ENCODE measurements around the gene EXOSC10. TPM values are rescaled to one million over a fixed set of nuclear protein-coding genes. Genes with fewer than 3 reads are reported as not detected.

Gene EXOSC10
- total RNA-seq, 1 experiment from 2014 or later: 73.0 TPM

- peaks cover 8% of the 10 kb centered on the region for H3K36me3 Mint-ChIP-seq
- ChIA-PET CTCF (interaction anchor here (1.2 to 1.3 kb wide), 3 partner anchors 18 to 210 kb away, joined by 3 read pairs; no protein-coding TSS in a partner anchor), POLR2A (interaction anchor here (0.6 to 0.9 kb wide), 3 partner anchors 51 to 700 kb away, joined by 3 read pairs; no protein-coding TSS in a partner anchor)
- no peak overlapping the region for H3K4me3 Mint-ChIP-seq
- TF ChIP-seq ZNF121 (CRISPR knock-in tag; IDR thresholded peaks at IDR 0.05): peak; percentile 66; the same call in 1 of the 2 replicates
- no peak for TF ChIP-seq CBFB (CRISPR knock-in tag; IDR thresholded peaks at IDR 0.05; ENCODE audit: low read depth)
- TF ChIP-seq ETV6 (CRISPR knock-in tag; IDR thresholded peaks at IDR 0.05): no peak
- TF ChIP-seq AR (CRISPR knock-in tag; IDR thresholded peaks at IDR 0.05): peak; percentile 33; the same call in 1 of the 2 replicates
- peak; percentile 27; the same call in 1 of the 2 replicates for TF ChIP-seq ZNF532 (CRISPR knock-in tag; IDR thresholded peaks at IDR 0.05; ENCODE audit: borderline replicate concordance)
- H3K4me1 Mint-ChIP-seq: peaks cover 7% of the 10 kb centered on the region; the same call in 1 of the 2 replicates
- H3K27me3 Mint-ChIP-seq (ENCODE audit: low read depth): no peaks in the 10 kb centered on the region
- H3K27ac Mint-ChIP-seq: no peak overlapping the region
- ATAC-seq: no peak
- H3K9me3 Mint-ChIP-seq: no peaks in the 10 kb centered on the region
- DNase-seq (ENCODE audit: low spot score): no peak
These were observed 67.9 kb downstream of the EXOSC10 start for GRCh38 chr1:11031624-11032262.

- no peaks in the 10 kb centered on the region for H3K27me3 Mint-ChIP-seq (ENCODE audit: low read depth)
- ChIA-PET POLR2A (interaction anchor here (0.9 kb wide), 1 partner anchor 50 kb away, joined by 3 read pairs; no protein-coding TSS in a partner anchor), CTCF (interaction anchor here (1.2 to 1.3 kb wide), 2 partner anchors 22 to 211 kb away, joined by 3 read pairs; no protein-coding TSS in a partner anchor)
- no peak for TF ChIP-seq ELF4 (CRISPR knock-in tag; IDR thresholded peaks at IDR 0.05; ENCODE audit: low read depth)
- TF ChIP-seq PRRX2 (CRISPR knock-in tag; IDR thresholded peaks at IDR 0.05): peak; percentile 32; the same call in 1 of the 2 replicates
- TF ChIP-seq ESRRA (CRISPR knock-in tag; IDR thresholded peaks at IDR 0.05; ENCODE audit: borderline replicate concordance): no peak
- no peak for TF ChIP-seq ZNF263 (CRISPR knock-in tag; IDR thresholded peaks at IDR 0.05; ENCODE audit: low read depth)
- TF ChIP-seq ZNF121 (CRISPR knock-in tag; IDR thresholded peaks at IDR 0.05): peak; percentile 82
- TF ChIP-seq AR (CRISPR knock-in tag; IDR thresholded peaks at IDR 0.05): peak; percentile 85; the same call in 1 of the 2 replicates
- no peak for TF ChIP-seq IRF1 (CRISPR knock-in tag; IDR thresholded peaks at IDR 0.05)
- TF ChIP-seq ZNF425 (CRISPR knock-in tag; conservative IDR thresholded peaks at IDR 0.05): 0 out of 2 replicates have a peak, but pooled peaks have one; percentile 2
- TF ChIP-seq ZNF138 (CRISPR knock-in tag; conservative IDR thresholded peaks at IDR 0.05): no peak
- no peak for TF ChIP-seq FOXP4 (CRISPR knock-in tag; IDR thresholded peaks at IDR 0.05)
- no peak for TF ChIP-seq ETV6 (CRISPR knock-in tag; IDR thresholded peaks at IDR 0.05)
- no peak for TF ChIP-seq ZBTB43 (CRISPR knock-in tag; IDR thresholded peaks at IDR 0.05)
- no peak; the same call in 1 of the 2 replicates for TF ChIP-seq EMX1 (CRISPR knock-in tag; IDR thresholded peaks at IDR 0.05)
These were observed 68.8 kb downstream of the EXOSC10 start for GRCh38 chr1:11030865-11031264.

More at GRCh38 chr1:11030865-11031264, 68.8 kb downstream of the EXOSC10 start:
- ATAC-seq (no peak), DNase-seq (ENCODE audit: low spot score) (no peak)
- H3K9me3 Mint-ChIP-seq: no peaks in the 10 kb centered on the region
- peaks cover 12% of the 10 kb centered on the region; the same call in 1 of the 2 replicates for H3K4me1 Mint-ChIP-seq
- no peak overlapping the region for H3K4me3 Mint-ChIP-seq
- H3K36me3 Mint-ChIP-seq: peaks cover 15% of the 10 kb centered on the region
- 0 out of 2 replicates have a peak overlapping the region, but pooled peaks have one; percentile 4 for H3K27ac Mint-ChIP-seq
